ENCODE data around the gene CREBBP. TPM values are rescaled to one million over a fixed set of nuclear protein-coding genes. Genes with fewer than 3 reads are reported as not detected.
A peak's percentile ranks its signal among the peaks of the same experiment; 100 is the strongest.

Gene CREBBP
- total RNA-seq, 1 donor from 2014 or later, result 45.3 TPM

GRCh38 chr16:3819746-3820724 is 60.5 kb downstream of the CREBBP start:
- peak; percentile 69 for DNase-seq
- Mint-ChIP-seq H3K4me3 (peak overlapping the region; percentile 55), H3K27ac (no peak overlapping the region), H3K4me1 (peaks cover 67% of the 10 kb centered on the region), H3K27me3 (no peaks in the 10 kb centered on the region), H3K36me3 (ENCODE audit: low read depth) (peaks cover 8% of the 10 kb centered on the region), H3K9me3 (no peaks in the 10 kb centered on the region)
- intact Hi-C loops (cut with micrococcal nuclease), result loop anchor here (5.0 kb wide), 1 partner anchor 33 kb away; no protein-coding TSS in a partner anchor

DNA sequence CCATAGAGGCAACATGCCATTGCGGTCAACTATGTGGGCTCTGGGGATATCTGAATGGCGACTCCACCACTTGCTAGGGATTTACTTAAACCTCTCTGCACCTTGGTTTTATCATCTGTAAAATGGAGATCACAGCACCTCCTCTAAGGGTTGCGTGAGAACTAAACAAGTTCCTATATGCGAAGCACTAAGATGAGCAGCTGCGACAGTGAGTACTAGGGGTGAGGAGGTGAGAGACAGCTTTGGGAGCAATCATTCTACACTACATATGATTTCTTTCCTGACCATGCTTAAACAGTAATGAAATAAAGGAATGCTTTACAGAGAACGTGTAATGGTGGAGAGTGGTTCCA is 61.4 kb downstream of the CREBBP start:
- H3K4me3 Mint-ChIP-seq, result no peak overlapping the region

DNA sequence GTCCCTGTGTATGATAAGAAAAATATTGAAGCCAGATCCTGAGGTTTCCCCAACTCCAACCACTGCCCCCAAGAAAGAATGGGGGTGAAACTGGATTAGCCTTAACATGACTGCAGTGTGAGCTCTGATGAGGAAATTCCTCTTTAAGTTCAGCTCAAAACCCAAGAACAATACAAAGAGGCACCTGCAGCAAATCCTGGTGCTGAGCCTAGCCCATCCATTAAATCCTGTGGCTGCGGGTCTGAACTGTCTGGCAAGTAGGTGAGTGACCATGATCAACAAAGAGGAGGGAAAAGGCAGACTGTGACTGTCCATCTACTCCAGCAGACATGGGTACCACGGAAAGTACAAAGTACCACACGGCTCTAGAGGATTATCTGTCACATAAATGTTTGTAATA is 64.2 kb downstream of the CREBBP start:
- Mint-ChIP-seq H3K27me3 (no peaks in the 10 kb centered on the region), H3K4me1 (peaks cover 43% of the 10 kb centered on the region), H3K9me3 (no peaks in the 10 kb centered on the region), H3K27ac (no peak overlapping the region), H3K36me3 (ENCODE audit: low read depth) (peaks cover 8% of the 10 kb centered on the region), H3K4me3 (no peak overlapping the region)
- intact Hi-C loops (cut with micrococcal nuclease), result no loop called here
- no peak for DNase-seq

More for the DNA sequence above, 61.4 kb downstream of the CREBBP start:
- intact Hi-C loops (cut with micrococcal nuclease), result no loop called here
- peaks cover 58% of the 10 kb centered on the region for H3K4me1 Mint-ChIP-seq
- DNase-seq, result no peak
- H3K27me3 Mint-ChIP-seq, result no peaks in the 10 kb centered on the region
- no peaks in the 10 kb centered on the region for H3K9me3 Mint-ChIP-seq
- H3K36me3 Mint-ChIP-seq (ENCODE audit: low read depth), result peaks cover 4% of the 10 kb centered on the region
- H3K27ac Mint-ChIP-seq, result no peak overlapping the region

DNA sequence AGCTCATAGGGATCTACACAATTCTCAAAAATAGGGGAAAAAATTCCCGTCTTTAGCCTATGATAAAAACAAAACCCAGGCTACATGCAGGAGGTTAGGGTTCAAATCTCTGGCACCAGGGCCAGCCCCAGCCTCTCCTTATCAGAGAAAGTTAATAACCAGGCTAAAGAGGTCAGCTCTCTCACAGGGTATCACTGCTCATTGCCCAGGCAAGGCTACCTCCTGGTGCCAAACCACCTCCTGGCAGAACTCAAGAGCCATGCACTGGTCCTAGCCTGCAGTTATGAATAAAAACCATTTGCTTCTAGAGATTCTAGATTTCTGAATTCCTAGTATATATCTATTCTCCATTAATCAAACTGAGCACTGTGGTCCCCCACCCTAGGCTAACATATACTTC is 65.8 kb downstream of the CREBBP start:
- Mint-ChIP-seq H3K4me3 (no peak overlapping the region), H3K27ac (no peak overlapping the region), H3K4me1 (peaks cover 46% of the 10 kb centered on the region), H3K27me3 (no peaks in the 10 kb centered on the region), H3K9me3 (no peaks in the 10 kb centered on the region), H3K36me3 (ENCODE audit: low read depth) (peaks cover 17% of the 10 kb centered on the region)
- intact Hi-C loops (cut with micrococcal nuclease), result no loop called here
- DNase-seq, result no peak

DNA sequence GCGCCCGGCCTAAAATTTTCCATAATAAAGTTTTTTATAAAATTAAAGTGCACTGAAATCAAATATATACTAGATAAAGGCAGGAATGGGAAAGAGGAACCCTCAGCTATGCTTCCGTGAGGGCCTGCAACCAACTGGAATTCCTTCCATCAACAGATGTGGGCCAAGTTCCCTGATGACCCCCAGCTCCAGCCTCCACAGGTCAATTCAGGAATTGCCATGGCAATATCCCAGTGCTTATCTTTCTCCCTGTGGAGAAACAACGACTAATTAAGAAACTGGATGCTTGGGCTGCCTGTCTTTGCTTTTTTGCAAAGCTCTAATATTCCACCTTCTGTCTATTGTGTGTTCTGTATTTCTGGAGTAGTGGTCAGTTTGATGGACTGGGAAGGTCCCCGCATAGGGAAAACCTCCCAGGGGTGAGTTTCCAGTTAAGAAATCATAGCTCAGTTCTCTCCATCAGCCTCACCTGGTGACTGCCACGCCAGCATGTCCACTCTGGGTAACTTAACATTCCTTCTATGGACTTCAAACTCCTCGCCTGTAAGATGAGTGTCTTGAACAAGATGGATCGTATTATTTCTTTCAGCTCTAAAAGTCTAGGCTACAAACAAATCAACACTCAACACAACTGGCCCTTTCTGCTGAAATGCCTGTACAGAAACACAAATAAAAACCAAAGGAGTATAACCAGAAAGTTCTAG is 67.9 kb downstream of the CREBBP start:
- H3K27ac Mint-ChIP-seq, result no peak overlapping the region
- H3K4me3 Mint-ChIP-seq, result no peak overlapping the region
- no peaks in the 10 kb centered on the region for H3K9me3 Mint-ChIP-seq
- H3K36me3 Mint-ChIP-seq (ENCODE audit: low read depth), result peaks cover 31% of the 10 kb centered on the region
- no peak for DNase-seq
- no peaks in the 10 kb centered on the region for H3K27me3 Mint-ChIP-seq
- peaks cover 50% of the 10 kb centered on the region for H3K4me1 Mint-ChIP-seq
- intact Hi-C loops (cut with micrococcal nuclease), result no loop called here

DNA sequence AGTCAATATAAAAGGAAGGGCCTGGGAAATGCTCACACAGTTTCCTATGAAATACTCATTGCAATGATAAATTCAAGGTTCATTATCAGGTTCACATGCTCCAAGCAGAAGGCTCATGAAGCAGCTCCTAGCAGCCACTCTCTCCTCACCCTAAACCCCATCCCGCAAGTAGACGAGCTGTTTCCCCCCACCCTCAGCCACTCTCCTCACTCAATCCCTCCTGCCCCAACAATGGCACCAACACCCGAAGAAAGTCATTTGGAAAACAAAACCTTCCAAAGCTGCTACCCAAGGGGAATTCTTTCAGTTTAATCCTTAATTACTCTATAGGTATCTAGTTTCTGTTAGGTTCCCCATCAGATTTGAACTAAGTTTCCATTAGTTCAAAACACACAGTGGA is 69.7 kb downstream of the CREBBP start:
- Mint-ChIP-seq H3K36me3 (ENCODE audit: low read depth) (peaks cover 47% of the 10 kb centered on the region), H3K27ac (no peak overlapping the region), H3K9me3 (peaks cover 8% of the 10 kb centered on the region), H3K27me3 (no peaks in the 10 kb centered on the region), H3K4me1 (peaks cover 57% of the 10 kb centered on the region), H3K4me3 (no peak overlapping the region)
- no peak for DNase-seq
- intact Hi-C loops (cut with micrococcal nuclease), result no loop called here

GRCh38 chr16:3810198-3810664 is 70.3 kb downstream of the CREBBP start:
- Mint-ChIP-seq H3K4me3 (no peak overlapping the region), H3K36me3 (ENCODE audit: low read depth) (peaks cover 49% of the 10 kb centered on the region), H3K27me3 (no peaks in the 10 kb centered on the region), H3K4me1 (peaks cover 62% of the 10 kb centered on the region), H3K9me3 (peaks cover 8% of the 10 kb centered on the region), H3K27ac (no peak overlapping the region)
- intact Hi-C loops (cut with micrococcal nuclease), result no loop called here
- no peak for DNase-seq

DNA sequence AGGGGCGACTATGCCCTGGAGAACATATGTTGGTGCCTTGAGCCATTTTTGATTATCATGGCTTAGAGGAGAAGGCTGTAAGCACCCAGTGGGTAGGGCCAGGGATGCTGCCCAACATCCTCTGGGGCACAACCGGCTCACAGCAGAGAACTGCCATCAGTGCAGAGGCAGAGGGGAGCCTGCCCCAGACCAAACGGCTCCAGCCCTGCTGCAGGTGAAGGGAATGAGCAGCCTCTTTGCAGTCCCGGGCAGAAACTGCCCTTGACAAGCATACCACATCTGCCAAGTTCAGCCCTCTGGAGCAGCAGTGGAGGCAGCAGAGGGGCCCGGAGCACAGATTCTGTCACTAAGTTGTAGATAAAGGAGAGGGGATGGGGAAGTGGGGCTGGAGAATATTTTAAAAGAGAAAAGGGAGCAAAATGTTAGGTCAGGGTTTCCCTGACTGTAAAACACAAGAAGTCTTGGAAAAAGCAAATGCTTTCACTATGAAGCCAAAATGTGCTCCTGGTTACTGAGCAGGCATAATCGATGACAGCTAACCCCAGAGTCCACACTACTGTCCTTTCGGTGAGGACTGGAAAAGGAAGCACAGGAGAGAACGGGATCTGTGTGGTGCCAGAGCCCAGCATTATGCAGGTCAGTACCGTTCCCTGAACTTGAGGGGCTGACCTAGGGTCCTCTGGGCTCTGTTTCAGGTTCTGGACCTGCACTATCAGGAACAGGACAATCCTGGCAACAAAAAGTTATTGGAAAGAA is 72.0 kb downstream of the CREBBP start:
- peak overlapping the region; percentile 75 for H3K4me3 Mint-ChIP-seq
- H3K4me1 Mint-ChIP-seq, result peaks cover 75% of the 10 kb centered on the region

DNA sequence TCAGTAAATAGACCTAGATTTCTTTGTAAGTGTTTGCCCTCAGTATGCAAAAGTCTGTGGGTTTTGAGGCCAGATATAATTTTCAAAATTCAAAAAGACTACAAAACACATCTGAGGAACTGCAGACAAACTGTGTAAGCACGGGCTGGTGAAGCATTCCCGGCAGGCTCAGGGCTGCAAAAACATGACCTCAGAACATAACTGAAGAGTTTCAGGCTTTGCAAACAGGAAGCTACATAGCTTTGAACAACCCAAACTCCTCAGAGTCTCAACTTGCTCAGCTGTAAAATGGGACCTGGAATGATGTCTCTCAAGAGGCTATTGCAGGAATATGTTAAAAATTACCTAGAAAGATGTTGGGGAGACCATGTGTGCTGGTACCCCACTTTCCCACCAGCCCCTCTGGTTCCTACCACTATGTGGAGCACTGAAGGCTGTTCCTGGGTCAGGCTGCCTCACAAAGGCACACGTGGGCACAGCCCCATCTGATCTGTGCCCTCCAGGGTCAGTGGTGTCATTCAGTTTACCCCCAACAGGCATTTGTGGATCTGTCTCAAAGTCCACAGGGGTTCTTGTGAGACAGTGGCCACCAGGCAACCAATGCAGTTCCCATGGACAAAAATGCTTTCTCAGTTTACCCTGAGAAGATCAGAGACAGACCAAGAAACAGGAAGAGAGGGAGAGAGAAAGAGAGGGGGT is 72.9 kb downstream of the CREBBP start:
- intact Hi-C loops (cut with micrococcal nuclease), result loop anchor here (2.0 kb wide), 1 partner anchor 17 kb away; no protein-coding TSS in a partner anchor
- peak overlapping the region; percentile 80 for H3K27ac Mint-ChIP-seq
- peak; percentile 74 for DNase-seq
- H3K36me3 Mint-ChIP-seq (ENCODE audit: low read depth), result peaks cover 55% of the 10 kb centered on the region
- peaks cover 8% of the 10 kb centered on the region for H3K9me3 Mint-ChIP-seq
- H3K4me3 Mint-ChIP-seq, result peak overlapping the region; percentile 75
- peaks cover 72% of the 10 kb centered on the region for H3K4me1 Mint-ChIP-seq
- no peaks in the 10 kb centered on the region for H3K27me3 Mint-ChIP-seq

More for the DNA sequence above, 72.0 kb downstream of the CREBBP start:
- intact Hi-C loops (cut with micrococcal nuclease), result no loop called here
- H3K9me3 Mint-ChIP-seq, result peaks cover 8% of the 10 kb centered on the region
- H3K27me3 Mint-ChIP-seq, result no peaks in the 10 kb centered on the region
- peak overlapping the region; percentile 80 for H3K27ac Mint-ChIP-seq
- peaks cover 58% of the 10 kb centered on the region for H3K36me3 Mint-ChIP-seq (ENCODE audit: low read depth)
- no peak for DNase-seq

GRCh38 chr16:3804426-3805016 is 76.0 kb downstream of the CREBBP start:
- H3K27ac Mint-ChIP-seq, result no peak overlapping the region
- intact Hi-C loops (cut with micrococcal nuclease), result no loop called here
- peaks cover 68% of the 10 kb centered on the region for H3K4me1 Mint-ChIP-seq
- H3K27me3 Mint-ChIP-seq, result no peaks in the 10 kb centered on the region
- H3K36me3 Mint-ChIP-seq (ENCODE audit: low read depth), result peaks cover 53% of the 10 kb centered on the region
- H3K4me3 Mint-ChIP-seq, result no peak overlapping the region
- no peak for DNase-seq
- H3K9me3 Mint-ChIP-seq, result peaks cover 8% of the 10 kb centered on the region

- Mint-ChIP-seq H3K27ac (no peak overlapping the region), H3K27me3 (no peaks in the 10 kb centered on the region), H3K4me1 (peaks cover 55% of the 10 kb centered on the region), H3K36me3 (ENCODE audit: low read depth) (peaks cover 25% of the 10 kb centered on the region), H3K4me3 (no peak overlapping the region), H3K9me3 (no peaks in the 10 kb centered on the region)
- DNase-seq, result no peak
- intact Hi-C loops (cut with micrococcal nuclease), result no loop called here
These were observed 79.8 kb downstream of the CREBBP start for GRCh38 chr16:3800477-3801270.

- Mint-ChIP-seq H3K9me3 (no peaks in the 10 kb centered on the region), H3K27ac (no peak overlapping the region), H3K27me3 (no peaks in the 10 kb centered on the region), H3K4me1 (peaks cover 50% of the 10 kb centered on the region), H3K4me3 (no peak overlapping the region), H3K36me3 (ENCODE audit: low read depth) (peaks cover 22% of the 10 kb centered on the region)
- no peak for DNase-seq
- intact Hi-C loops (cut with micrococcal nuclease), result no loop called here
These were observed 80.5 kb downstream of the CREBBP start for GRCh38 chr16:3800019-3800418.

Measured in activated CD4-positive, alpha-beta T cell treated with anti-CD3 and anti-CD28 coated beads, Interleukin-2, amount 10 ng/mL, durations not matched to agents 24 days and 14 days (primary cell).